Skeletal muscle tissue (tissue), 4 donors: ENCODE data around the gene KCNT2. TPM values are rescaled to one million over a fixed set of nuclear protein-coding genes. Genes with fewer than 3 reads are reported as not detected.

Experiments used
- H3K27ac ChIP-seq: one replicate; pipeline ENCODE4 v1.7.0; 2013; ENCODE audit warnings: mild to moderate bottlenecking, low read depth, low read length, inconsistent platforms
- H3K27me3 ChIP-seq, 3 donors: one replicate each; pipeline ENCODE4 v1.7.0; 2013; ENCODE audit warnings: low read length in 3 of 3; ENCODE audit not compliant: control insufficient read depth in 3 of 3, insufficient read depth in 3 of 3
- H3K36me3 ChIP-seq, 3 donors: one replicate each; pipeline ENCODE4 v1.7.0; 2013; ENCODE audit warnings: low read length in 3 of 3; ENCODE audit not compliant: control insufficient read depth in 3 of 3, insufficient read depth in 3 of 3
- H3K4me1 ChIP-seq, 3 donors: one replicate each; pipeline ENCODE4 v1.7.0; 2013; ENCODE audit warnings: low read length in 3 of 3, mild to moderate bottlenecking in 3 of 3; ENCODE audit not compliant: control insufficient read depth in 3 of 3, insufficient read depth in 3 of 3
- H3K4me3 ChIP-seq, 3 donors: one replicate each; pipeline ENCODE4 v1.7.0; 2013; ENCODE audit warnings: low read length in 3 of 3
- H3K9ac ChIP-seq, 3 donors: one replicate each; pipeline ENCODE4 v1.7.0; 2013; ENCODE audit warnings: low read length in 3 of 3, mild to moderate bottlenecking in 3 of 3, moderate library complexity in 2 of 3, low read depth in 1 of 3
- H3K9me3 ChIP-seq, 3 donors: one replicate each; pipeline ENCODE4 v1.7.0; 2013; ENCODE audit warnings: low read length in 3 of 3; ENCODE audit not compliant: control insufficient read depth in 3 of 3
- total RNA-seq: library from RNA; depleted of rRNA; stranded (reverse); fragments of >200 nt; gene quantifications from one replicate; pipeline ENCODE4 v1.2.3, GENCODE V29; 2014
- donor health status: Osteomylitis.

The KCNT2 gene
- total RNA-seq, 1 donor from 2014 or later: 8.9 TPM

DNA sequence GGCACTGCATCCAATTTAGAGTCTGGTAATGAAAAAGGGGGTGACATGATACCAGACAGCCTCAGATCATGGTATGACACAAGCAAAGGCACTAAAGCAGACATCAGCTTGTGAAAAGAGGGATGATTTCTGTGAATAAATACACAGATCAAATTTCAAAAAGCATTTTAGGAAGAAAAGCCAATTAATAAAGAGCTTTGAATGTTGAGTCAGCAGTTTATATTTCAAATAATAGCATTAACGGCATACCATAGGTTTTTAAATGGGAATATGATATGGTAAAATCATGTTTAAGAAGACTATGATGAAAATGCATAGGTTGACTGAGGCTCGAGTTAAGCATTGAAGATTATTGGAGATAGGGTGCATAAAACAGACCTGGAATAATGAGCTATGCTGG lies 13.5 kb downstream of the KCNT2 start:
- H3K27ac ChIP-seq: no peak overlapping the region
- no peak overlapping the region for H3K9ac ChIP-seq
- no peaks in the 10 kb centered on the region for H3K9me3 ChIP-seq
- H3K27me3 ChIP-seq: no peaks in the 10 kb centered on the region
- no peaks in the 10 kb centered on the region for H3K4me1 ChIP-seq
- H3K4me3 ChIP-seq: no peak overlapping the region
- H3K36me3 ChIP-seq: no peaks in the 10 kb centered on the region

DNA sequence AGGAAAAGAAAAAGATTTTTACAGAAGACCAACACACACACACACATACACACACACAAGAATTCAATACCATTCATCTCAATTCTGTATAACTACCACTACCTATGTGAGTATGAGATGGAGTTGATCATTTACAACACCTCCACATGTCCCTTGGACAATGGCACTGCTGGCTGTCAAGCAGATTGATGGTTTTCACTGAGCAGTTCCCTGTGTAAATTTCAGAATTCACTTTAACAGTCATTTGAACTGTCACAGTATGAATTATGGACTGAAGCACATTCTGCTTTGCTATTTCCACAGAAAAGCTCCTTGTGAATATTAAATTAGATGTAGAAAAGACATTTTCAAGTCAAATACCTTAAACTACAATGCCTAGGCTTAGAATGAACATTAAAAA lies 14.3 kb downstream of the KCNT2 start:
- no peak overlapping the region for H3K4me3 ChIP-seq
- no peak overlapping the region for H3K9ac ChIP-seq
- H3K27ac ChIP-seq: no peak overlapping the region
- no peaks in the 10 kb centered on the region for H3K9me3 ChIP-seq
- no peaks in the 10 kb centered on the region for H3K27me3 ChIP-seq
- no peaks in the 10 kb centered on the region for H3K4me1 ChIP-seq
- no peaks in the 10 kb centered on the region for H3K36me3 ChIP-seq

DNA sequence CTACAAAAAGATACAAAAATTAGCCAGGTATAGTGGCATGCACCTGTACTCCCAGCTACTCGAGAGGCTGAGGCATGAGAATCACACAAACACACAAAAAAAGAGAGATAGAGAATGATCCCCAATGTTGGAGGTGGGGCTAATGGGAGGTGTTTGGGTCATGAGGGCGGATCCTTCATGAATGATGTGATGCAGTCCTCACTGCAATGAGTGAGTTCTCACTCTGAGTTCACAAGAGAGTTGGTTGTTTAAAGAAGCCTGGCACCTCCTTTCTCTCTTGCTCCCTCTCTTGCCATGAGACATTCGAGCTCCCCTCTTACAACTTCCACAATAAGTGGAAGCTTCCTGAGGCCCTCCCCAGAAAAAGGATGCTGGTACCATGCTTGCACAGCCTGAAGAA lies 17.3 kb downstream of the KCNT2 start:
- Histone ChIP-seq H3K27me3 (no peaks in the 10 kb centered on the region), H3K36me3 (no peaks in the 10 kb centered on the region), H3K4me1 (no peaks in the 10 kb centered on the region), H3K9ac (no peak overlapping the region), H3K4me3 (no peak overlapping the region), H3K9me3 (no peaks in the 10 kb centered on the region), H3K27ac (no peak overlapping the region)

DNA sequence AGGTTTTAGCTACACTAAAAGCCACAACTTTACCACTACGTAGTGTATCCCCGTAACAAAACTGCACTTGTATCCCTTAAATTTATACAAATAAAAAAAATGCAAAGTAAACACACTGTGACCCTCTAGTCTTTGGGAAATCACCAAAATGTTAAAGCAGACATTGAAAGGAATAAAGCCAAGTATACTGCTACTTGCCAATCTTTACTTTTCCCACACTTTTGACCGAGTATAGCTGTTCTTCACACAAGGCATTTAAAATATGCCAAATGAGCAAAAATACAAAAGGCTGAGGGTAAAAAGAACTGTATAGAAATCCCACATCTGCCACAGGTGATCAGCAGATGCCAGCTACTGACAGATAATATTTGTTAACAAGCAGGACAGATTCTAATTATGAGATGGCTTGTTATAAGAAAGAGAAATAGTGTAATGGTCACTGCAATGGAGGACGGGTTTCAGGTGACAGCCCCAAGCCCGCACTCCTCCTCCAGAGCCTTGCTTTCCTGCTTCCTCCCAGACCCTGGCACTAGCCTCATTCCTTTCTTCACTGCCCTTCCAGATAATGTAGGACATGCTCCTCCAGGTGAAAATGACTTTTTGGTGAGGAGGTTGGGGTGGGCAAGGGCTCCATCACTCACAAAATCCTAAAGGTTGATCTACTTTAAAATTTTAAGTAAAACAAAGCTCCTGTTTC lies 18.1 kb downstream of the KCNT2 start:
- no peaks in the 10 kb centered on the region for H3K36me3 ChIP-seq
- no peaks in the 10 kb centered on the region for H3K4me1 ChIP-seq
- no peak overlapping the region for H3K4me3 ChIP-seq
- H3K27me3 ChIP-seq: no peaks in the 10 kb centered on the region
- H3K9ac ChIP-seq: no peak overlapping the region
- no peaks in the 10 kb centered on the region for H3K9me3 ChIP-seq
- no peak overlapping the region for H3K27ac ChIP-seq

DNA sequence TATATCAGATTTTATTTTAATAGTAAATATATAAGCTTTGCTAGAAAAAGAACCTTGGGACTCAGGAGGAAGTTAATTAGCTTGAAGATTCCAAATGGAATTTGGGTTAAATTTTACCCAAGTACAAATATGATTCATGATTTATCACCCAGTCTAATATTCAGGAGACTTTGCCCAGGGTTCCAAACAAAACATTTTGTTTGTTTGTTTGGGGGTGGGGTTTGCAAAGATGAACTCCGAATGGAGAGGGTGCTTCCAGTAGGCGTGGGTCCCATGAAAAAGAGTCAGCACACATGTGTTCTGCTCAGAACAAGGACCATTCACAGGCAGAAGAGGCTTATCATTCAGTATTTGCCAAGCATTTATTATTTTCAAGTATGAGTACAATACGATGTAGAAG lies 23.5 kb downstream of the KCNT2 start:
- Histone ChIP-seq H3K9me3 (no peaks in the 10 kb centered on the region), H3K4me3 (no peak overlapping the region), H3K4me1 (no peaks in the 10 kb centered on the region), H3K9ac (no peak overlapping the region), H3K27me3 (no peaks in the 10 kb centered on the region), H3K27ac (no peak overlapping the region), H3K36me3 (no peaks in the 10 kb centered on the region)

DNA sequence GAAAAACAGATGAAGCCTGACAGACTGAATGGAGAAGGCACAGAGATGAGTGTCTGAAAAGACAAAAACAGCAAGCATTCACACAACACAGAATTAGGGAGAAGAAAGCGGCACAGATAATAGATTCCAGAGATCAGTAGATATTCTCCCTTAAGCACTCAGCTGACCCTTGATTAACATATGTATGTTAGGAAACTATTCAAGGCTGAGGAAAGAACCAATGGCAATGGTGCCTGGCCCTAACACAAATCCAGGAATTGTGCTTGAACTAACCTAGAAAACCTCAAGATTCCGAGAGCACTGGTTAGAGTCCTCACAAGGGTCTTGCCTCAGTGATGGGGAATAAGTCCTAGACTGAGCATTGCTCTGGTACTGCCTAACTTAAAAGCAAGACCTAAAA lies 30.9 kb downstream of the KCNT2 start:
- H3K9me3 ChIP-seq: no peaks in the 10 kb centered on the region
- H3K27me3 ChIP-seq: no peaks in the 10 kb centered on the region
- H3K27ac ChIP-seq: no peak overlapping the region
- H3K4me3 ChIP-seq: no peak overlapping the region
- H3K4me1 ChIP-seq: no peaks in the 10 kb centered on the region
- H3K36me3 ChIP-seq: no peaks in the 10 kb centered on the region
- no peak overlapping the region for H3K9ac ChIP-seq

DNA sequence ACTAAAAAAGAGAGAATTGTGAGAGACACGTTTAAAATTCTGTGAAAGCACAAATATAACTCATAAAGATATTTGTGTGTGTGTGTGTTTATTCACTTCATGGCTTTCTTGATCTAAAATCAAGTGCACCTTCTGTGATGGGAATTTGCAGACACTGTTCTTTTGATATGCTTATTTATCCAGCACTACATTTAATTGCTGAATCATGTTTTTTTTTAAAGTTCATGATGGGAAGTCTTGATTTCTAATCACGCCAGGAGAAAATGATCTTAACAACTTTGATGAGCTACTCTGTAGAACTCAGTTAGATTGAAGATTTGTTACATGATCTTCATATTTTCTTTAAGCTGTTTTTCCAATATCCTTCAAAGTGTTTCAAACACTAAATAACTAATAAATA lies 35.0 kb downstream of the KCNT2 start:
- Histone ChIP-seq H3K4me3 (no peak overlapping the region), H3K9me3 (no peaks in the 10 kb centered on the region), H3K27me3 (no peaks in the 10 kb centered on the region), H3K4me1 (no peaks in the 10 kb centered on the region), H3K27ac (no peak overlapping the region), H3K36me3 (no peaks in the 10 kb centered on the region), H3K9ac (no peak overlapping the region)

DNA sequence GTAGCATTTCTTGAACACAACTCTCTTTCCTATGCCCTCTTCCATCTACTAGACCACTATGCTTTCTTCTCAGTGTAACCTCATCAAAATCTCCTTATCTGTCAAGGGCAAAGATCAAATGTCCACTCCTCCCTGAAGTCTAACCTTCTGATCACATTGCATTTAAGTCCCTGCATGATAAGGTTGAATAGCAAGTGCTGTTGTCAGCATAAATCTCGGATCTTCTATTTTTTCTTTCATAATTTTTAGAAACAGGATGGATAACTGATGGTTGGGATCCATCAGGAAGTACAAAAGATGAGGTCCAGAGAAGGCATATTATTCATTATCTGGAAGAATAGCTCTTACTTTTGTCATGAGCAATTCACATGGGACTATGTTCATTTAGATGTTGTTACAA lies 41.0 kb downstream of the KCNT2 start:
- no peak overlapping the region for H3K27ac ChIP-seq
- no peak overlapping the region for H3K4me3 ChIP-seq
- H3K27me3 ChIP-seq: no peaks in the 10 kb centered on the region
- H3K9me3 ChIP-seq: peaks cover 0 to 2% (median 2%) of the 10 kb centered on the region in 3 donors
- no peaks in the 10 kb centered on the region for H3K36me3 ChIP-seq
- H3K9ac ChIP-seq: no peak overlapping the region
- H3K4me1 ChIP-seq: no peaks in the 10 kb centered on the region

DNA sequence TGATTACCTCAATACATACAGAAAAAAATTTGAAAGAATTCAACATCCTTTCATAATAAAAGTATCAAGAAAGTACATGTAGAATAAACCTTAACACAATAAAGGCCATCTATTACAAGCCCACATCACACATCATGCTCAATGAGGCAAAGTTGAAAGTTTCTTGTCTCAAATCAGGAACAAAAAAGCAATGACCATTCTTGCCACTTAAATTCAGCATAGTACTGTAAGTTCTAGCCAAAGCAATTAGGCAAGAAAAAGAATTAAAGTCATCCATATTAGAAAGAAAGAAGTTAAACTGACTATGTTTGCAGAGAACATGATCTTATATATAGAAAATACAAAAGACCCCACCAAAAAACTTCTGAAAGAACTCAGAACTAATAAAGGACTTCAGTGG lies 44.5 kb downstream of the KCNT2 start:
- no peaks in the 10 kb centered on the region for H3K4me1 ChIP-seq
- H3K36me3 ChIP-seq: no peaks in the 10 kb centered on the region
- no peak overlapping the region for H3K27ac ChIP-seq
- H3K4me3 ChIP-seq: no peak overlapping the region
- H3K9ac ChIP-seq: no peak overlapping the region
- no peaks in the 10 kb centered on the region for H3K27me3 ChIP-seq
- H3K9me3 ChIP-seq: peaks cover 0 to 2% (median 2%) of the 10 kb centered on the region in 3 donors

DNA sequence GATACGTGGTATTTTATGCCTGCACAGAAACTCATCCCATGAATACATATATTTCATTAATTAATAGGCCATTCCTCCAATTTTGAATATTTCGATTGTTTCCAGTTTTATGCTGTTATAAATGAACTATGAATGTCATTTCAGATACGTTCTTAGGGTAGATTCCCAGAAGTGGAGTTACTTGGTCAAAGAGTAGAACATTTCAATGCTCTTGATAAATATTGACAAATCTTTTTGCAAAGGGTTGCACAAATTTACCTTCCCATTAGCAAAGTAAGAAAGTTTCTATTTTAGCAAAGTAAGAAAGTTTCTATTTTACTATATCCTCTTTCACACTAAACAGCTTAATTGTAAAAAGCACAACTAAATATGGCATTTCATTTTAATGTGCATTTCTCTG lies 48.9 kb downstream of the KCNT2 start:
- no peak overlapping the region for H3K9ac ChIP-seq
- H3K4me3 ChIP-seq: no peak overlapping the region
- H3K27ac ChIP-seq: no peak overlapping the region
- no peaks in the 10 kb centered on the region for H3K4me1 ChIP-seq
- H3K9me3 ChIP-seq: peaks cover 0 to 2% (median under 1%) of the 10 kb centered on the region in 3 donors
- no peaks in the 10 kb centered on the region for H3K27me3 ChIP-seq
- no peaks in the 10 kb centered on the region for H3K36me3 ChIP-seq
